CD14-positive monocyte (primary cell): ENCODE results near the gene LNPEP. TPM values are rescaled to one million over a fixed set of nuclear protein-coding genes. Genes with fewer than 3 reads are reported as not detected.

Experiments
- DNase-seq, 3 donors: peaks; one replicate each; pipeline ENCODE4 v3.0.0-alpha.2; 2011 to 2022
- H2AFZ ChIP-seq: 2 replicates; pipeline ENCODE4 v1.6.0; 2012; ENCODE audit warnings: mild to moderate bottlenecking, low read depth, low read length, inconsistent platforms; ENCODE audit not compliant: insufficient read depth, poor library complexity, severe bottlenecking
- H3K27ac ChIP-seq, 2 donors: 1 replicate in 1 of 2; 2 replicates in 1 of 2; pipeline ENCODE4 v1.5.1; 2012 to 2013; ENCODE audit warnings: low read length in 2 of 2, control low read depth in 1 of 2, inconsistent platforms in 1 of 2, low read depth in 1 of 2, mild to moderate bottlenecking in 1 of 2
- H3K27me3 ChIP-seq, 2 donors: one replicate each; pipeline versions ENCODE4 v1.6.0 to v1.6.1; 2011 to 2013; ENCODE audit warnings: low read length in 2 of 2; ENCODE audit not compliant: control insufficient read depth in 2 of 2, insufficient read depth in 2 of 2
- H3K36me3 ChIP-seq, 2 donors: replicated peaks in 1 of 2; 1 replicate in 1 of 2; 2 replicates in 1 of 2; pipeline versions ENCODE4 v1.5.1 to v1.6.1; 2012 to 2013; ENCODE audit warnings: low read length in 2 of 2, control low read depth in 1 of 2, inconsistent platforms in 1 of 2, mild to moderate bottlenecking in 1 of 2; ENCODE audit not compliant: insufficient read depth in 2 of 2, control insufficient read depth in 1 of 2
- H3K4me1 ChIP-seq, 2 donors: 1 replicate in 1 of 2; 2 replicates in 1 of 2; pipeline versions ENCODE4 v1.5.1 to v1.6.1; 2012 to 2013; ENCODE audit warnings: low read length in 2 of 2, control low read depth in 1 of 2, inconsistent platforms in 1 of 2, mild to moderate bottlenecking in 1 of 2, moderate library complexity in 1 of 2; ENCODE audit not compliant: insufficient read depth in 2 of 2, control insufficient read depth in 1 of 2
- H3K4me2 ChIP-seq: replicated peaks from 2 replicates; pipeline ENCODE3; 2012; ENCODE audit warnings: low read length, moderate library complexity, mild to moderate bottlenecking; ENCODE audit not compliant: poor library complexity, severe bottlenecking; ENCODE audit errors: extremely low read depth
- H3K4me3 ChIP-seq, 3 experiments: fragments of 200-600 bp in 1 of 3; sonication (generic) in 1 of 3; replicated peaks in 1 of 3; 1 replicate in 2 of 3; 2 replicates in 1 of 3; pipeline ENCODE4 v1.5.1; 2011 to 2013; ENCODE audit warnings: low read length in 3 of 3, mild to moderate bottlenecking in 3 of 3, control low read depth in 2 of 3, low read depth in 2 of 3, inconsistent platforms in 1 of 3, moderate library complexity in 1 of 3
- H3K79me2 ChIP-seq: 2 replicates; pipeline ENCODE4 v1.6.0; 2012; ENCODE audit warnings: mild to moderate bottlenecking, control low read depth, inconsistent platforms, low read length, moderate library complexity; ENCODE audit not compliant: insufficient read depth
- H3K9ac ChIP-seq: 2 replicates; pipeline ENCODE4 v1.6.0; 2017; ENCODE audit warnings: low read length, mild to moderate bottlenecking; ENCODE audit not compliant: insufficient read depth, poor library complexity, severe bottlenecking
- H3K9me3 ChIP-seq, 2 donors: replicated peaks in 1 of 2; 1 replicate in 1 of 2; 2 replicates in 1 of 2; pipeline versions ENCODE4 v1.5.1 to v1.6.1; 2012 to 2013; ENCODE audit warnings: low read length in 2 of 2, control low read depth in 1 of 2; ENCODE audit not compliant: control insufficient read depth in 1 of 2, insufficient read depth in 1 of 2
- H4K20me1 ChIP-seq: 2 replicates; pipeline ENCODE4 v1.6.0; 2012; ENCODE audit warnings: mild to moderate bottlenecking, low read length, control low read depth, moderate library complexity; ENCODE audit not compliant: insufficient read depth
- H3K27ac Mint-ChIP-seq, 7 donors: one replicate each; pipeline ENCODE4 v1.8.0; 2020; ENCODE audit warnings: mild to moderate bottlenecking in 7 of 7, mixed read lengths in 7 of 7, moderate library complexity in 6 of 7, inconsistent platforms in 2 of 7
- H3K27me3 Mint-ChIP-seq, 3 donors: one replicate each; pipeline ENCODE4 v1.8.0; 2021 to 2022; ENCODE audit warnings: low read depth in 3 of 3, mild to moderate bottlenecking in 3 of 3, mixed read lengths in 3 of 3, moderate library complexity in 3 of 3, inconsistent platforms in 1 of 3
- H3K36me3 Mint-ChIP-seq, 2 donors: one replicate each; pipeline ENCODE4 v1.8.0; 2020; ENCODE audit warnings: mixed read lengths in 2 of 2, inconsistent platforms in 1 of 2, mild to moderate bottlenecking in 1 of 2
- H3K4me1 Mint-ChIP-seq: one replicate; pipeline ENCODE4 v1.8.0; 2020; ENCODE audit warnings: mild to moderate bottlenecking, mixed read lengths
- H3K4me3 Mint-ChIP-seq, 2 donors: one replicate each; pipeline ENCODE4 v1.8.0; 2020; ENCODE audit warnings: mild to moderate bottlenecking in 2 of 2, mixed read lengths in 2 of 2, moderate library complexity in 1 of 2
- H3K9me3 Mint-ChIP-seq, 7 donors: one replicate each; pipeline ENCODE4 v1.8.0; 2020 to 2022; ENCODE audit warnings: mixed read lengths in 7 of 7, mild to moderate bottlenecking in 6 of 7, moderate library complexity in 6 of 7, inconsistent platforms in 2 of 7
- WGBS: methylation state at CpG from one replicate; pipeline ENCODE4 v1.1.5; 2013; ENCODE audit warnings: missing lambda C conversion rate; ENCODE audit not compliant: insufficient coverage; 5-methylcytosine and 5-hydroxymethylcytosine counted together
- intact Hi-C, 2 donors: fragments of 100-400 bp; cut with micrococcal nuclease; formaldehyde crosslinking; loops; one replicate each; pipeline versions ENCODE4 v1.15.0 to v1.15.1; 2023
- polyA plus RNA-seq, 3 donors: library from polyadenylated mRNA; depleted of rRNA in 1 of 3; unstranded in 2 of 3; stranded (reverse) in 1 of 3; fragments of 300-500 nt in 2 of 3; fragments of >200 nt in 1 of 3; fragmentation: Illumina TruSeq in 2 of 3; gene quantifications; 1 replicate in 2 of 3; 2 replicates in 1 of 3; pipeline ENCODE4 v1.2.3, GENCODE V29; 2012 to 2021
- TF ChIP-seq, protein P1 (sequence below): fragments of 200-600 bp; IDR thresholded peaks from one replicate; pipeline ENCODE4 v1.8.0; 2022; ENCODE audit warnings: antibody characterized with exemption, mild to moderate bottlenecking

LNPEP gene
- polyA plus RNA-seq, 3 donors, result 9.2 to 22.5 (median 14.5) TPM

DNA sequence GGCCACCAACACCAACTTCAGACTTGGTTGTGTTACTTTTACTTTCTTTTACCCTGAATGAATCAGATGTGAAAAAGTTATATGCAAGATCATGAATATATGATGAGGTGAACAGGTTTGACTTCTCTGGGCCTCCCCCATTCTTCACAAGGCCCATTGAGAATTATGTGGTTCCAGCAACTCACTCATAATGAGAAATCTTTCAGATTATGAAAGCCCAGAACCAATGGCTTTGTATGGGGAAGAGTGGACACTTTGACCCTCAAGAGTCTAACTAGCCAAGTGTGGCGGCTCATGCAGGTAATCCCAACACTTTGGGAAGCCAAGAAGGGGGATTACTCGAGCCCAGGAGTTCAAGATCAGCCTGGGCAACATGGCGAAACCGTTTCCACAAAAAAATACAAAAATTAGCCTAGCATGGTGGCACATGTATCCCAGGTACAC lies 16.1 kb upstream of the LNPEP start:
- peaks cover 13% of the 10 kb centered on the region for H3K4me1 Mint-ChIP-seq
- H3K4me3 Mint-ChIP-seq, result no peak overlapping the region
- Histone ChIP-seq H4K20me1 (no peaks in the 10 kb centered on the region), H3K9ac (no peak overlapping the region), H3K4me1 (peaks cover 0 to 4% of the 10 kb centered on the region in 2 donors), H3K79me2 (no peaks in the 10 kb centered on the region), H3K27me3 (no peaks in the 10 kb centered on the region), H3K4me2 (no peak overlapping the region), H3K4me3 (no peak overlapping the region), H3K27ac (no peak overlapping the region), H3K36me3 (peaks cover 19 to 44% of the 10 kb centered on the region in 2 donors), H3K9me3 (no peaks in the 10 kb centered on the region), H2AFZ (no peak overlapping the region)
- TF ChIP-seq, protein P1, sequence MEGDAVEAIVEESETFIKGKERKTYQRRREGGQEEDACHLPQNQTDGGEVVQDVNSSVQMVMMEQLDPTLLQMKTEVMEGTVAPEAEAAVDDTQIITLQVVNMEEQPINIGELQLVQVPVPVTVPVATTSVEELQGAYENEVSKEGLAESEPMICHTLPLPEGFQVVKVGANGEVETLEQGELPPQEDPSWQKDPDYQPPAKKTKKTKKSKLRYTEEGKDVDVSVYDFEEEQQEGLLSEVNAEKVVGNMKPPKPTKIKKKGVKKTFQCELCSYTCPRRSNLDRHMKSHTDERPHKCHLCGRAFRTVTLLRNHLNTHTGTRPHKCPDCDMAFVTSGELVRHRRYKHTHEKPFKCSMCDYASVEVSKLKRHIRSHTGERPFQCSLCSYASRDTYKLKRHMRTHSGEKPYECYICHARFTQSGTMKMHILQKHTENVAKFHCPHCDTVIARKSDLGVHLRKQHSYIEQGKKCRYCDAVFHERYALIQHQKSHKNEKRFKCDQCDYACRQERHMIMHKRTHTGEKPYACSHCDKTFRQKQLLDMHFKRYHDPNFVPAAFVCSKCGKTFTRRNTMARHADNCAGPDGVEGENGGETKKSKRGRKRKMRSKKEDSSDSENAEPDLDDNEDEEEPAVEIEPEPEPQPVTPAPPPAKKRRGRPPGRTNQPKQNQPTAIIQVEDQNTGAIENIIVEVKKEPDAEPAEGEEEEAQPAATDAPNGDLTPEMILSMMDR, result no peak
- peaks cover 0 to 3% (median 2%) of the 10 kb centered on the region in 3 donors for H3K27me3 Mint-ChIP-seq
- no peak for DNase-seq
- peaks cover 30 to 37% of the 10 kb centered on the region in 2 donors for H3K36me3 Mint-ChIP-seq
- H3K27ac Mint-ChIP-seq, result peak overlapping the region in 2 of 7 donors; percentile 13 to 64
- WGBS, result 100% methylated on average over 4 of the region's 4 CpGs
- intact Hi-C loops, result no loop called here
- no peaks in the 10 kb centered on the region for H3K9me3 Mint-ChIP-seq

DNA sequence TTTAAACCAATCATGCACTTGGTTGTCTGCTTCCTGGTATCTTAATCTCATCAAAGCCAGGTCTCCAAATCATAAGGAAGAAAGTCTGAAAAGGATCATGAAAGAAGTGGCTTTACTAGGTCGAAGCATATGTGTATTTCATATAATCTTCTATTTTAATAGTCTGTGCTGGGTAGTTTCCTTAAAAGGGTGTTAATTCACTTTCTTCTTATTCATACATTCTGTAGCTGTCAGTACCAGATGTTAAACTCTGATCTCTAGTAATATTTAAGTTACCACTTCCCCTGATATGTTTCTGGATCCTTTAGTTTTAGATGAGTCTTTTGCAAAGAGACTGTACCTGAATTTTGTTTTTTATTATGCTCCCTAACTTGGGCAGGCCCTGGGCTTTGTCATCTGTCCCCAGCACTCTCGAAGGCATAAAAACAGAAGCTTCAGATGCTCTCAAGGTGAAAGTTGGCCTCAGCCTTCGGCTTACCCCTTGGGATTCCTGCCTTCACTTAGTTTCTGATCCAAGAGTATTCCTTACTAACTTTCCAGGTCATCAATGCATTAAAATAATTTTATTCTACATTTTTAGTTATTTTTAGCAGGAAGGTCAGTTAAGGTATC lies 15.0 kb upstream of the LNPEP start:
- no peak overlapping the region for H2AFZ ChIP-seq
- Mint-ChIP-seq H3K4me3 (no peak overlapping the region), H3K9me3 (no peaks in the 10 kb centered on the region), H3K4me1 (peaks cover 13% of the 10 kb centered on the region), H3K27ac (no peak overlapping the region), H3K36me3 (peaks cover 25 to 33% of the 10 kb centered on the region in 2 donors), H3K27me3 (peaks cover 0 to 3% (median 2%) of the 10 kb centered on the region in 3 donors)
- H3K4me3 ChIP-seq, result no peak overlapping the region
- H4K20me1 ChIP-seq, result no peaks in the 10 kb centered on the region
- H3K27ac ChIP-seq, result peak overlapping the region in 1 of 2 donors; percentile 18
- peaks cover 16 to 40% of the 10 kb centered on the region in 2 donors for H3K36me3 ChIP-seq
- WGBS, result 17% methylated on average over 1 of the region's 3 CpGs
- TF ChIP-seq, protein P1, result no peak
- intact Hi-C loops, result no loop called here
- H3K4me2 ChIP-seq, result no peak overlapping the region
- H3K9me3 ChIP-seq, result no peaks in the 10 kb centered on the region
- no peaks in the 10 kb centered on the region for H3K27me3 ChIP-seq
- H3K4me1 ChIP-seq, result peaks cover 0 to 4% of the 10 kb centered on the region in 2 donors
- no peak overlapping the region for H3K9ac ChIP-seq
- no peak for DNase-seq
- H3K79me2 ChIP-seq, result no peaks in the 10 kb centered on the region
